GM23338 (cell line): Measurements from ENCODE around the gene DMBT1. TPM values are rescaled to one million over a fixed set of nuclear protein-coding genes. Genes with fewer than 3 reads are reported as not detected.

Source experiments
- ATAC-seq: fragments of 200-7000 bp; cut with Tn5 transposase; 3 replicates; pipeline ENCODE4 v1.9.1; 2020
- DNase-seq: peaks from one replicate; pipeline ENCODE4 v3.0.0-alpha.2; 2015; ENCODE audit warnings: low spot score
- H2AFZ ChIP-seq: fragments of 200-600 bp; sonication (generic); 2 replicates; pipeline ENCODE4 v1.8.0; 2016; ENCODE audit warnings: antibody characterized with exemption, mild to moderate bottlenecking, moderate library complexity
- H3F3A ChIP-seq: fragments of 200-600 bp; sonication (generic); replicated peaks from 2 replicates; pipeline ENCODE4 v1.8.0; 2017; ENCODE audit warnings: antibody characterized with exemption, mixed run types, low read depth
- H3K27ac ChIP-seq: fragments of 200-600 bp; sonication (generic); 2 replicates; pipeline ENCODE4 v1.6.1; 2016; ENCODE audit warnings: low read depth
- H3K27me3 ChIP-seq: fragments of 200-600 bp; sonication (generic); 2 replicates; pipeline ENCODE4 v1.8.0; 2016; ENCODE audit warnings: mild to moderate bottlenecking, mixed run types, moderate library complexity; ENCODE audit not compliant: insufficient read depth
- H3K36me3 ChIP-seq: fragments of 200-600 bp; sonication (generic); 2 replicates; pipeline ENCODE4 v1.8.0; 2016; ENCODE audit warnings: mild to moderate bottlenecking; ENCODE audit not compliant: insufficient read depth
- H3K4me1 ChIP-seq: fragments of 200-600 bp; sonication (generic); 2 replicates; pipeline ENCODE4 v1.8.0; 2016; ENCODE audit warnings: mild to moderate bottlenecking, moderate library complexity; ENCODE audit not compliant: insufficient read depth
- H3K4me2 ChIP-seq: fragments of 200-600 bp; sonication (generic); 2 replicates; pipeline ENCODE4 v1.7.1; 2017; ENCODE audit warnings: mixed run types
- H3K4me3 ChIP-seq: fragments of 200-600 bp; sonication (generic); 2 replicates; pipeline ENCODE4 v1.6.1; 2016; ENCODE audit warnings: mixed run types
- H3K79me2 ChIP-seq: fragments of 200-600 bp; sonication (generic); replicated peaks from 2 replicates; pipeline ENCODE4 v1.8.0; 2017; ENCODE audit warnings: mild to moderate bottlenecking; ENCODE audit not compliant: insufficient read depth
- H3K9me2 ChIP-seq: fragments of 200-600 bp; sonication (generic); 2 replicates; pipeline ENCODE4 v1.8.0; 2017; ENCODE audit not compliant: insufficient read depth
- H4K20me1 ChIP-seq: fragments of 200-600 bp; sonication (generic); replicated peaks from 2 replicates; pipeline ENCODE4 v1.8.0; 2017; ENCODE audit warnings: mild to moderate bottlenecking; ENCODE audit not compliant: insufficient read depth
- H3K27ac Mint-ChIP-seq: 2 replicates; pipeline ENCODE4 v1.8.0; 2020; ENCODE audit warnings: inconsistent platforms, mild to moderate bottlenecking, moderate library complexity, mixed read lengths
- H3K27me3 Mint-ChIP-seq: 3 replicates; pipeline ENCODE4 v1.8.0; 2022; ENCODE audit warnings: low read depth, mild to moderate bottlenecking, moderate library complexity, mixed read lengths, inconsistent platforms; ENCODE audit not compliant: insufficient read depth, poor library complexity
- H3K36me3 Mint-ChIP-seq: 3 replicates; pipeline ENCODE4 v1.8.0; 2021; ENCODE audit warnings: low read depth, mild to moderate bottlenecking, inconsistent platforms, moderate library complexity, mixed read lengths
- H3K4me1 Mint-ChIP-seq: 3 replicates; pipeline ENCODE4 v1.8.0; 2020; ENCODE audit warnings: mild to moderate bottlenecking, inconsistent platforms, mixed read lengths
- H3K4me3 Mint-ChIP-seq: 3 replicates; pipeline ENCODE4 v1.8.0; 2021; ENCODE audit warnings: moderate library complexity, mild to moderate bottlenecking, inconsistent platforms, mixed read lengths
- H3K9me3 Mint-ChIP-seq: 3 replicates; pipeline ENCODE4 v1.8.0; 2020; ENCODE audit warnings: moderate library complexity, mild to moderate bottlenecking, inconsistent platforms, mixed read lengths
- EZH2 ChIP-seq: fragments of 200-600 bp; sonication (generic); IDR thresholded peaks from one replicate; pipeline ENCODE4 v1.8.0; 2017; ENCODE audit warnings: antibody characterized with exemption, mild to moderate bottlenecking, low read depth; ENCODE audit not compliant: unreplicated experiment
- POLR2AphosphoS5 ChIP-seq: IDR thresholded peaks from 2 replicates; pipeline ENCODE4 v1.6.1; 2016; ENCODE audit warnings: antibody characterized with exemption, low read depth
- ZNF114 ChIP-seq: fragments of 250-450 bp; sonication (Bioruptor Pico); IDR thresholded peaks from 2 replicates; pipeline ENCODE4 v1.5.0; 2020; ENCODE audit warnings: mild to moderate bottlenecking, moderate library complexity
- ZNF331 ChIP-seq: fragments of 250-450 bp; sonication (Bioruptor Pico); IDR thresholded peaks from 2 replicates; pipeline ENCODE4 v1.5.0; 2020; ENCODE audit warnings: low read depth, mild to moderate bottlenecking, moderate library complexity
- polyA plus RNA-seq: library from polyadenylated mRNA; unstranded; fragments of >200 nt; fragmentation: Nextera tagmentation; extraction: Ambion mirVana; gene quantifications from 2 replicates; pipeline ENCODE4 v1.2.1, GENCODE V29; 2016
- total RNA-seq: library from RNA; depleted of rRNA; stranded (reverse); fragments of >200 nt; shearing (Covaris generic); gene quantifications from 2 replicates; pipeline ENCODE4 v1.2.3, GENCODE V29; 2014
- TF ChIP-seq, protein P1 (sequence below): IDR thresholded peaks from one replicate; pipeline ENCODE4 v1.6.1; 2018; ENCODE audit warnings: antibody characterized with exemption; ENCODE audit not compliant: unreplicated experiment
- TF ChIP-seq, protein P2 (sequence below): fragments of 250-450 bp; sonication (Bioruptor Pico); IDR thresholded peaks from 2 replicates; pipeline ENCODE4 v1.5.0; 2020; ENCODE audit warnings: mild to moderate bottlenecking, moderate library complexity

The DMBT1 gene
- total and polyA plus RNA-seq, 2 experiments from 2014 or later = 0.03 to 0.05 TPM

DNA sequence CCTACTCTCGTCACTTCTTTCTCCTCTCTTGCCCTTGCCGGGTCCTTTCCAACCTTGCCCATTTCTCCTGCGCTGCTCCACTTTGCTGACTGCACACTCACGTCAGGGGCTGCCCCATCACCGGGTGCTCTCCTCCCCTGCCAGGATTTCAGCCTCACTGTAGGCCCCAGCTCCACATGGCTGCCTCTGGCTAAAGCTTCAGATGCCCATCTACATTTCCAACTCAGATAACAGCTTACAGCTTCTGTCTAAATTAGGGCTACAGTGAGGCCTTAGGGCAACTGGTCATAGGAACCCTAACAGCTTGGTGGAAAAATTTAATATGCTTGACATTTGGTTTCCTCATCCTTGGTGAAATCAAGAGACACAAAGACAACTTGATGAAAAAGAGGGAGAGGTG is 113.2 kb downstream of the DMBT1 start:
- Mint-ChIP-seq H3K9me3 (no peaks in the 10 kb centered on the region), H3K27ac (no peak overlapping the region), H3K27me3 (peaks cover 4% of the 10 kb centered on the region), H3K4me3 (no peak overlapping the region), H3K36me3 (no peaks in the 10 kb centered on the region), H3K4me1 (peaks cover 6% of the 10 kb centered on the region; the same call in 1 of the 3 replicates)
- no peaks in the 10 kb centered on the region for H3K36me3 ChIP-seq
- no peaks in the 10 kb centered on the region for H4K20me1 ChIP-seq
- no peaks in the 10 kb centered on the region for H3K79me2 ChIP-seq
- H3K9me2 ChIP-seq = 0 out of 2 replicates have a peak, but pooled peaks cover 2% of the 10 kb centered on the region
- H2AFZ ChIP-seq = no peak overlapping the region
- H3K27ac ChIP-seq = no peak overlapping the region
- no peaks in the 10 kb centered on the region for H3K4me1 ChIP-seq
- no peak overlapping the region for H3K4me3 ChIP-seq
- DNase-seq (no peak), ATAC-seq (no peak)
- H3K4me2 ChIP-seq = no peak overlapping the region
- TF ChIP-seq, protein P1, sequence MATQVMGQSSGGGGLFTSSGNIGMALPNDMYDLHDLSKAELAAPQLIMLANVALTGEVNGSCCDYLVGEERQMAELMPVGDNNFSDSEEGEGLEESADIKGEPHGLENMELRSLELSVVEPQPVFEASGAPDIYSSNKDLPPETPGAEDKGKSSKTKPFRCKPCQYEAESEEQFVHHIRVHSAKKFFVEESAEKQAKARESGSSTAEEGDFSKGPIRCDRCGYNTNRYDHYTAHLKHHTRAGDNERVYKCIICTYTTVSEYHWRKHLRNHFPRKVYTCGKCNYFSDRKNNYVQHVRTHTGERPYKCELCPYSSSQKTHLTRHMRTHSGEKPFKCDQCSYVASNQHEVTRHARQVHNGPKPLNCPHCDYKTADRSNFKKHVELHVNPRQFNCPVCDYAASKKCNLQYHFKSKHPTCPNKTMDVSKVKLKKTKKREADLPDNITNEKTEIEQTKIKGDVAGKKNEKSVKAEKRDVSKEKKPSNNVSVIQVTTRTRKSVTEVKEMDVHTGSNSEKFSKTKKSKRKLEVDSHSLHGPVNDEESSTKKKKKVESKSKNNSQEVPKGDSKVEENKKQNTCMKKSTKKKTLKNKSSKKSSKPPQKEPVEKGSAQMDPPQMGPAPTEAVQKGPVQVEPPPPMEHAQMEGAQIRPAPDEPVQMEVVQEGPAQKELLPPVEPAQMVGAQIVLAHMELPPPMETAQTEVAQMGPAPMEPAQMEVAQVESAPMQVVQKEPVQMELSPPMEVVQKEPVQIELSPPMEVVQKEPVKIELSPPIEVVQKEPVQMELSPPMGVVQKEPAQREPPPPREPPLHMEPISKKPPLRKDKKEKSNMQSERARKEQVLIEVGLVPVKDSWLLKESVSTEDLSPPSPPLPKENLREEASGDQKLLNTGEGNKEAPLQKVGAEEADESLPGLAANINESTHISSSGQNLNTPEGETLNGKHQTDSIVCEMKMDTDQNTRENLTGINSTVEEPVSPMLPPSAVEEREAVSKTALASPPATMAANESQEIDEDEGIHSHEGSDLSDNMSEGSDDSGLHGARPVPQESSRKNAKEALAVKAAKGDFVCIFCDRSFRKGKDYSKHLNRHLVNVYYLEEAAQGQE = no peak
- no peak for TF ChIP-seq ZNF114
- no peaks in the 10 kb centered on the region for H3F3A ChIP-seq
- H3K27me3 ChIP-seq = no peaks in the 10 kb centered on the region

DNA sequence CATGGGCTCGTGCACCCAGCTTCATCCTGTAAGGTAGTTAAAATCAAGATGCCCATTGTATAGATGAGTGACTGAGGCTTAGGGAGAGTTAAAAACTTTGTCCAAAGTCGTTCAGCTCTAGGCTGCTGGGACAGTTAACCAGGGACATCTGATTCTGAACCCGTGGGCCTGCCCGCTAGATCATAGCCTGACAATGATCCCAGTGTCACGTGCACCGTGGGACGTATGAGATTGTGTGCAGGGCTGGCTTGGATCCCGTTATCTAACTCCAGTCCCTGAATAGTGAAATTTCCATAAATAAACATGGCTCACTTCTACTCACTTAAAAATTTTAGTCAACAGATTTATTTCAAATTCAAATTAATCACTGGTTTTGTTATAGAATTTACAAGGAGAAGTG is 114.2 kb downstream of the DMBT1 start:
- Histone ChIP-seq H3K4me3 (no peak overlapping the region), H3K4me2 (no peak overlapping the region), H3K79me2 (no peaks in the 10 kb centered on the region), H3K9me2 (0 out of 2 replicates have a peak, but pooled peaks cover 6% of the 10 kb centered on the region), H3K4me1 (no peaks in the 10 kb centered on the region), H4K20me1 (no peaks in the 10 kb centered on the region), H2AFZ (no peak overlapping the region), H3K27me3 (no peaks in the 10 kb centered on the region), H3K36me3 (no peaks in the 10 kb centered on the region), H3F3A (no peaks in the 10 kb centered on the region), H3K27ac (no peak overlapping the region)
- Mint-ChIP-seq H3K27ac (no peak overlapping the region), H3K36me3 (no peaks in the 10 kb centered on the region), H3K9me3 (no peaks in the 10 kb centered on the region; the same call in 2 of the 3 replicates), H3K4me1 (peaks cover 6% of the 10 kb centered on the region; the same call in 1 of the 3 replicates), H3K4me3 (no peak overlapping the region), H3K27me3 (peaks cover 4% of the 10 kb centered on the region)
- ATAC-seq (no peak), DNase-seq (no peak)
- TF ChIP-seq ZNF331 (no peak), POLR2AphosphoS5 (no peak), ZNF114 (no peak), EZH2 (no peak)
- TF ChIP-seq, protein P2, sequence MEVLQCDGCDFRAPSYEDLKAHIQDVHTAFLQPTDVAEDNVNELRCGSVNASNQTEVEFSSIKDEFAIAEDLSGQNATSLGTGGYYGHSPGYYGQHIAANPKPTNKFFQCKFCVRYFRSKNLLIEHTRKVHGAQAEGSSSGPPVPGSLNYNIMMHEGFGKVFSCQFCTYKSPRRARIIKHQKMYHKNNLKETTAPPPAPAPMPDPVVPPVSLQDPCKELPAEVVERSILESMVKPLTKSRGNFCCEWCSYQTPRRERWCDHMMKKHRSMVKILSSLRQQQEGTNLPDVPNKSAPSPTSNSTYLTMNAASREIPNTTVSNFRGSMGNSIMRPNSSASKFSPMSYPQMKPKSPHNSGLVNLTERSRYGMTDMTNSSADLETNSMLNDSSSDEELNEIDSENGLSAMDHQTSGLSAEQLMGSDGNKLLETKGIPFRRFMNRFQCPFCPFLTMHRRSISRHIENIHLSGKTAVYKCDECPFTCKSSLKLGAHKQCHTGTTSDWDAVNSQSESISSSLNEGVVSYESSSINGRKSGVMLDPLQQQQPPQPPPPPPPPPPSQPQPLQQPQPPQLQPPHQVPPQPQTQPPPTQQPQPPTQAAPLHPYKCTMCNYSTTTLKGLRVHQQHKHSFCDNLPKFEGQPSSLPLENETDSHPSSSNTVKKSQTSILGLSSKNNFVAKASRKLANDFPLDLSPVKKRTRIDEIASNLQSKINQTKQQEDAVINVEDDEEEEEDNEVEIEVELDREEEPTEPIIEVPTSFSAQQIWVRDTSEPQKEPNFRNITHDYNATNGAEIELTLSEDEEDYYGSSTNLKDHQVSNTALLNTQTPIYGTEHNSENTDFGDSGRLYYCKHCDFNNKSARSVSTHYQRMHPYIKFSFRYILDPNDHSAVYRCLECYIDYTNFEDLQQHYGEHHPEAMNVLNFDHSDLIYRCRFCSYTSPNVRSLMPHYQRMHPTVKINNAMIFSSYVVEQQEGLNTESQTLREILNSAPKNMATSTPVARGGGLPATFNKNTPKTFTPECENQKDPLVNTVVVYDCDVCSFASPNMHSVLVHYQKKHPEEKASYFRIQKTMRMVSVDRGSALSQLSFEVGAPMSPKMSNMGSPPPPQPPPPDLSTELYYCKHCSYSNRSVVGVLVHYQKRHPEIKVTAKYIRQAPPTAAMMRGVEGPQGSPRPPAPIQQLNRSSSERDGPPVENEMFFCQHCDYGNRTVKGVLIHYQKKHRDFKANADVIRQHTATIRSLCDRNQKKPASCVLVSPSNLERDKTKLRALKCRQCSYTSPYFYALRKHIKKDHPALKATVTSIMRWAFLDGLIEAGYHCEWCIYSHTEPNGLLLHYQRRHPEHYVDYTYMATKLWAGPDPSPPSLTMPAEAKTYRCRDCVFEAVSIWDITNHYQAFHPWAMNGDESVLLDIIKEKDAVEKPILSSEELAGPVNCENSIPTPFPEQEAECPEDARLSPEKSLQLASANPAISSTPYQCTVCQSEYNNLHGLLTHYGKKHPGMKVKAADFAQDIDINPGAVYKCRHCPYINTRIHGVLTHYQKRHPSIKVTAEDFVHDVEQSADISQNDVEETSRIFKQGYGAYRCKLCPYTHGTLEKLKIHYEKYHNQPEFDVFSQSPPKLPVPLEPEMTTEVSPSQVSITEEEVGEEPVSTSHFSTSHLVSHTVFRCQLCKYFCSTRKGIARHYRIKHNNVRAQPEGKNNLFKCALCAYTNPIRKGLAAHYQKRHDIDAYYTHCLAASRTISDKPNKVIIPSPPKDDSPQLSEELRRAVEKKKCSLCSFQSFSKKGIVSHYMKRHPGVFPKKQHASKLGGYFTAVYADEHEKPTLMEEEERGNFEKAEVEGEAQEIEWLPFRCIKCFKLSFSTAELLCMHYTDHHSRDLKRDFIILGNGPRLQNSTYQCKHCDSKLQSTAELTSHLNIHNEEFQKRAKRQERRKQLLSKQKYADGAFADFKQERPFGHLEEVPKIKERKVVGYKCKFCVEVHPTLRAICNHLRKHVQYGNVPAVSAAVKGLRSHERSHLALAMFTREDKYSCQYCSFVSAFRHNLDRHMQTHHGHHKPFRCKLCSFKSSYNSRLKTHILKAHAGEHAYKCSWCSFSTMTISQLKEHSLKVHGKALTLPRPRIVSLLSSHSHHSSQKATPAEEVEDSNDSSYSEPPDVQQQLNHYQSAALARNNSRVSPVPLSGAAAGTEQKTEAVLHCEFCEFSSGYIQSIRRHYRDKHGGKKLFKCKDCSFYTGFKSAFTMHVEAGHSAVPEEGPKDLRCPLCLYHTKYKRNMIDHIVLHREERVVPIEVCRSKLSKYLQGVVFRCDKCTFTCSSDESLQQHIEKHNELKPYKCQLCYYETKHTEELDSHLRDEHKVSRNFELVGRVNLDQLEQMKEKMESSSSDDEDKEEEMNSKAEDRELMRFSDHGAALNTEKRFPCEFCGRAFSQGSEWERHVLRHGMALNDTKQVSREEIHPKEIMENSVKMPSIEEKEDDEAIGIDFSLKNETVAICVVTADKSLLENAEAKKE = no peak
